Caco-2 (cell line): Measurements from ENCODE around the gene OVOL3. TPM values are rescaled to one million over a fixed set of nuclear protein-coding genes. Genes with fewer than 3 reads are reported as not detected.

Experiments used
- BruUV-seq: library from RNA; stranded (reverse); fragments of 400-500 nt; replicated peaks from 2 replicates; lab custom pipeline; 2021; lab: Mats Ljungman, UMichigan
- CTCF ChIA-PET: fragments of 300-600 bp; sonication (Branson Sonifier 250); formaldehyde crosslinking; loops from one replicate; lab custom pipeline; 2022; ENCODE audit warnings: antibody characterized with exemption; lab: Charles Lee
- POLR2A ChIA-PET: fragments of 300-600 bp; sonication (Branson Sonifier 250); formaldehyde crosslinking; loops from one replicate; lab custom pipeline; 2022; ENCODE audit warnings: antibody characterized with exemption; lab: Charles Lee
- DNase-seq, 2 experiments: peaks; one replicate each; pipeline versions ENCODE4 v3.0.0 to v3.0.0-alpha.2; 2020 to 2022
- H3K27me3 ChIP-seq: replicated peaks from 2 replicates; pipeline ENCODE4 v1.6.0; 2011; ENCODE audit warnings: low read length; ENCODE audit not compliant: control insufficient read depth, insufficient read depth
- H3K36me3 ChIP-seq: 2 replicates; pipeline ENCODE4 v1.5.1; 2011; ENCODE audit warnings: low read length; ENCODE audit not compliant: control insufficient read depth, insufficient read depth
- H3K4me1 ChIP-seq: fragments of 250-450 bp; sonication (Bioruptor Pico); 2 replicates; pipeline ENCODE4 v1.5.1; 2020; ENCODE audit warnings: mild to moderate bottlenecking
- H3K4me3 ChIP-seq: 2 replicates; pipeline ENCODE4 v1.5.1; 2011; ENCODE audit warnings: low read depth, mild to moderate bottlenecking, control low read depth, low read length
- H3K9me3 ChIP-seq: fragments of 250-450 bp; sonication (Bioruptor Pico); 2 replicates; pipeline ENCODE4 v1.5.1; 2020; ENCODE audit warnings: mild to moderate bottlenecking, moderate library complexity
- H3K27ac Mint-ChIP-seq: one replicate; pipeline ENCODE4 v1.8.0; 2022; ENCODE audit warnings: mixed read lengths; ENCODE audit not compliant: unreplicated experiment
- H3K27me3 Mint-ChIP-seq: one replicate; pipeline ENCODE4 v1.8.0; 2022; ENCODE audit warnings: mixed read lengths; ENCODE audit not compliant: insufficient read depth, unreplicated experiment
- H3K36me3 Mint-ChIP-seq: one replicate; pipeline ENCODE4 v1.8.0; 2022; ENCODE audit warnings: mild to moderate bottlenecking, mixed read lengths; ENCODE audit not compliant: insufficient read depth, unreplicated experiment
- H3K4me1 Mint-ChIP-seq: one replicate; pipeline ENCODE4 v1.8.0; 2022; ENCODE audit warnings: low read depth, mixed read lengths; ENCODE audit not compliant: unreplicated experiment
- H3K4me3 Mint-ChIP-seq: one replicate; pipeline ENCODE4 v1.8.0; 2022; ENCODE audit warnings: mild to moderate bottlenecking, moderate library complexity, mixed read lengths; ENCODE audit not compliant: unreplicated experiment
- H3K9me3 Mint-ChIP-seq: one replicate; pipeline ENCODE4 v1.8.0; 2022; ENCODE audit warnings: mixed read lengths; ENCODE audit not compliant: unreplicated experiment
- intact Hi-C: fragments of 100-400 bp; cut with micrococcal nuclease; formaldehyde crosslinking; loops from one replicate; pipeline ENCODE4 v1.10.0; 2022; ENCODE audit not compliant: unreplicated experiment
- total RNA-seq: library from RNA; stranded (reverse); gene quantifications from 2 replicates; pipeline ENCODE4 v1.2.3, GENCODE V29; 2022
- TF ChIP-seq, protein P1 (sequence below), 2 experiments: fragments of 200-600 bp in 1 of 2; IDR thresholded peaks; 1 replicate in 1 of 2; 2 replicates in 1 of 2; pipeline versions ENCODE4 v1.5.1 to v1.8.0; 2011 to 2022; ENCODE audit warnings: antibody characterized with exemption in 1 of 2, control low read depth in 1 of 2, inconsistent platforms in 1 of 2, low read depth in 1 of 2, low read length in 1 of 2, mild to moderate bottlenecking in 1 of 2, moderate library complexity in 1 of 2; ENCODE audit not compliant: insufficient read depth in 1 of 2, severe bottlenecking in 1 of 2, unreplicated experiment in 1 of 2

OVOL3 gene
- total RNA-seq, 1 experiment from 2014 or later: not detected

DNA sequence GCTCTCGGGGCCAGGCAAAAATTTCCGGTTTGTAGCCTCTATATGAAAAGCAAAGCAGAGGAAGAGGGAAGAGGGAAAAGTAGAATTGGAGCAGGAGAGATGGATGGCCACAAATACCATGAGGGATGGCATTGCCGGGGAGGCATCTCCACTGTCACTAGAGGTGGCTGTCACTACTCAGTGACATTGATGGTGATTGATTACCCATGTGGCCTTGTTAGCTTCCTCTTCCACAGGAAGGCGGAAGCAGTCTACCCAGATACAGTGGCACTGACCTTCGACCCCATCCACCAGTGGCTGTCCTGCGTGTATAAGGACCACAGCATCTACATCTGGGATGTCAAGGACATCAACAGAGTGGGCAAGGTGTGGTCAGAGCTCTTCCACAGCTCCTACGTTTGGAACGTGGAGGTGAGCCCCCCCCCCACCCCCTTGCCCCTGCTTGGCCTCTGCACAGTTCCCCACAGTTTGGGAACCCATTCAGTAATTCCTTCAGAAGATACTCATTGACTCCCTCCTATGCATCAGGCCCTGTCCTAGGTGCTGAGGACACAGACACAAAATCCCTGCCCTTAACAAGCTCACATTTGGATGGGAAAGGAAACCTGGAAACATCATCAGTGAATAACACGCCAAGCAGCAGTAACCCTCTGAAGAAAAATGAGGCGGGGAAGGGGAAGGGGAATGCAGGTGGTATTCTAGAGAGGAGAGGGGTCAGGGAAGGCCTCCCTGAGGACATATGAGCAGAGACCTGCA is 37.6 kb upstream of the OVOL3 start:
- H3K4me3 Mint-ChIP-seq: no peak overlapping the region
- H3K27me3 ChIP-seq: no peaks in the 10 kb centered on the region
- no peaks in the 10 kb centered on the region for H3K27me3 Mint-ChIP-seq
- H3K9me3 ChIP-seq: no peaks in the 10 kb centered on the region
- H3K27ac Mint-ChIP-seq: no peak overlapping the region
- peaks cover 65% of the 10 kb centered on the region for H3K36me3 Mint-ChIP-seq
- ChIA-PET CTCF (no interaction called here), POLR2A (no interaction called here)
- no TSS peak for BruUV-seq
- TF ChIP-seq, protein P1, sequence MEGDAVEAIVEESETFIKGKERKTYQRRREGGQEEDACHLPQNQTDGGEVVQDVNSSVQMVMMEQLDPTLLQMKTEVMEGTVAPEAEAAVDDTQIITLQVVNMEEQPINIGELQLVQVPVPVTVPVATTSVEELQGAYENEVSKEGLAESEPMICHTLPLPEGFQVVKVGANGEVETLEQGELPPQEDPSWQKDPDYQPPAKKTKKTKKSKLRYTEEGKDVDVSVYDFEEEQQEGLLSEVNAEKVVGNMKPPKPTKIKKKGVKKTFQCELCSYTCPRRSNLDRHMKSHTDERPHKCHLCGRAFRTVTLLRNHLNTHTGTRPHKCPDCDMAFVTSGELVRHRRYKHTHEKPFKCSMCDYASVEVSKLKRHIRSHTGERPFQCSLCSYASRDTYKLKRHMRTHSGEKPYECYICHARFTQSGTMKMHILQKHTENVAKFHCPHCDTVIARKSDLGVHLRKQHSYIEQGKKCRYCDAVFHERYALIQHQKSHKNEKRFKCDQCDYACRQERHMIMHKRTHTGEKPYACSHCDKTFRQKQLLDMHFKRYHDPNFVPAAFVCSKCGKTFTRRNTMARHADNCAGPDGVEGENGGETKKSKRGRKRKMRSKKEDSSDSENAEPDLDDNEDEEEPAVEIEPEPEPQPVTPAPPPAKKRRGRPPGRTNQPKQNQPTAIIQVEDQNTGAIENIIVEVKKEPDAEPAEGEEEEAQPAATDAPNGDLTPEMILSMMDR (IDR thresholded peaks at IDR 0.05; ENCODE audit: insufficient read depth in 1 of 2, low read depth in 1 of 2, low read length in 1 of 2, severe bottlenecking in 1 of 2, unreplicated experiment in 1 of 2): no peak
- H3K4me1 Mint-ChIP-seq: no peaks in the 10 kb centered on the region
- H3K4me3 ChIP-seq: no peak overlapping the region
- intact Hi-C loops: no loop called here
- no peaks in the 10 kb centered on the region for H3K36me3 ChIP-seq
- H3K4me1 ChIP-seq: no peaks in the 10 kb centered on the region
- DNase-seq: no peak
- no peaks in the 10 kb centered on the region for H3K9me3 Mint-ChIP-seq

DNA sequence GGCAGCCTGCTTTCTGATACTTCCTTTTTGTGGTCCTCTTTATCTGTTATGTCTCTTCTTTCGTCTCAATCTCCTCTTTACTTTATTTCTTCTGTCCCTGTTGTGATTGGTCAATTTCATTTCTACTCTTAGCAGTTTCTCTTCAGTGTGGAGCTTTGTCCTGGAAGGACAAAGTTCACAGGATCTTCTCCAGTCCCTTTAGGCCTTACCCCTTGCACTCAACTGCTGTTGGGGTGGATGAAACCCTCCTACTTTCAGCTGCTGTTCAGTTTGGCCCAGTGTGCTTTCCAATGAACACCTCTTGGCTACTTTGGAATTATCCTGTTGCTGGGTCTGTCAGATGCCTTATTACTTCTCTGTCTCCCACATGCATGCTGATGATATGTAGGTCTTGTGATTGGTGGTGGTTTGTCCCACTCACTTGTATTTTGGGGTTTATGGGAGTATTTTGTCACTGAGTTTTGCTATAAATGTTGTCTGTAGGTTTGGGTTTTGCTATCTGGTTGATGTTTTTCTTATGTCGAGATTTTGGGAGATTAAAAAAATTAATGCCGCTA is 31.5 kb upstream of the OVOL3 start:
- POLR2A ChIA-PET: no interaction called here
- CTCF ChIA-PET: no interaction called here

DNA sequence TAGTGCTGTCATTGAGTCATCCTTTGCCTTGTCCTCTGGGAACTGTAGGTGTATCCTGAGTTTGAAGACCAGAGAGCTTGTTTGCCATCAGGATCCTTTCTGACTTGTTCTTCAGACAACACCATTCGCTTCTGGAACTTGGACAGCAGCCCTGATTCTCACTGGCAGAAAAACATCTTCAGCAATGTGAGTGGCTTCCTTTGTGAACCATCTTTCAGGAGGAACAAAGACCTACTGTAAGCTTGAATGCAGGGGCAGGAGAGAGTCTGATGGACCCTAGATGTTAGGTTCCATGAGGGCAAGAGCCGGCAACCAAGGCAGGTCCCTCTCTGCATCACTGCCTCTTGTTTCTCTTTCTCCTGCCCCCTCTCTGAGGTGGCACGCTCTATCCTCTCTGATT is 29.6 kb upstream of the OVOL3 start:
- Mint-ChIP-seq H3K4me1 (no peaks in the 10 kb centered on the region), H3K4me3 (no peak overlapping the region), H3K9me3 (no peaks in the 10 kb centered on the region), H3K27me3 (no peaks in the 10 kb centered on the region), H3K27ac (no peak overlapping the region), H3K36me3 (peaks cover 55% of the 10 kb centered on the region)
- no peak for DNase-seq
- no TSS peak for BruUV-seq
- no peaks in the 10 kb centered on the region for H3K9me3 ChIP-seq
- H3K36me3 ChIP-seq: no peaks in the 10 kb centered on the region; the same call in none of the 2 replicates
- ChIA-PET CTCF (no interaction called here), POLR2A (no interaction called here)
- H3K4me3 ChIP-seq: no peak overlapping the region
- TF ChIP-seq, protein P1 (IDR thresholded peaks at IDR 0.05; ENCODE audit: insufficient read depth in 1 of 2, low read depth in 1 of 2, low read length in 1 of 2, severe bottlenecking in 1 of 2, unreplicated experiment in 1 of 2): no peak
- no peaks in the 10 kb centered on the region for H3K4me1 ChIP-seq
- intact Hi-C loops: no loop called here
- H3K27me3 ChIP-seq: no peaks in the 10 kb centered on the region

More for the DNA sequence above, 31.5 kb upstream of the OVOL3 start:
- BruUV-seq: no TSS peak
- H3K36me3 ChIP-seq: no peaks in the 10 kb centered on the region; the same call in none of the 2 replicates
- no peaks in the 10 kb centered on the region for H3K27me3 ChIP-seq
- H3K4me3 ChIP-seq: no peak overlapping the region
- DNase-seq: no peak
- TF ChIP-seq, protein P1 (IDR thresholded peaks at IDR 0.05; ENCODE audit: insufficient read depth in 1 of 2, low read depth in 1 of 2, low read length in 1 of 2, severe bottlenecking in 1 of 2, unreplicated experiment in 1 of 2): no peak
- no peaks in the 10 kb centered on the region for H3K4me1 ChIP-seq
- Mint-ChIP-seq H3K27me3 (no peaks in the 10 kb centered on the region), H3K9me3 (no peaks in the 10 kb centered on the region), H3K4me3 (no peak overlapping the region), H3K4me1 (no peaks in the 10 kb centered on the region), H3K36me3 (peaks cover 62% of the 10 kb centered on the region), H3K27ac (no peak overlapping the region)
- H3K9me3 ChIP-seq: no peaks in the 10 kb centered on the region
- intact Hi-C loops: no loop called here
